Colonic mucosa (tissue), 4 donors: ENCODE results near the gene KRT33A. TPM values are rescaled to one million over a fixed set of nuclear protein-coding genes. Genes with fewer than 3 reads are reported as not detected.

Experiments used
- DNase-seq: peaks from one replicate; pipeline ENCODE4 v3.0.0-alpha.2; 2020
- H3K27ac ChIP-seq: fragments of 200-600 bp; one replicate; pipeline ENCODE4 v1.8.0; 2021
- H3K27me3 ChIP-seq: fragments of 200-600 bp; one replicate; pipeline ENCODE4 v1.8.0; 2021
- H3K36me3 ChIP-seq: fragments of 200-600 bp; one replicate; pipeline ENCODE4 v1.8.0; 2021
- H3K4me1 ChIP-seq: fragments of 200-600 bp; one replicate; pipeline ENCODE4 v1.8.0; 2021; ENCODE audit warnings: mild to moderate bottlenecking
- H3K4me3 ChIP-seq: fragments of 200-600 bp; one replicate; pipeline ENCODE4 v1.8.0; 2021
- H3K9ac ChIP-seq, 2 donors: one replicate each; pipeline ENCODE4 v1.7.0; 2013; ENCODE audit warnings: control low read depth in 2 of 2, low read depth in 2 of 2, low read length in 2 of 2
- H3K9me3 ChIP-seq: fragments of 200-600 bp; one replicate; pipeline ENCODE4 v1.8.0; 2021
- intact Hi-C: fragments of 100-400 bp; cut with DNase I; formaldehyde crosslinking; loops from one replicate; pipeline ENCODE4 v1.14.1; 2022
- total RNA-seq, 2 donors: library from RNA; stranded (reverse); fragmentation: NEBNext Ultra II Directional in 1 of 2; extraction: Animal tissue kit (Norgen Biotek cat#: 25700) in 1 of 2; gene quantifications; one replicate each; pipeline ENCODE4 v1.2.1, GENCODE V29; 2021
- TF ChIP-seq, protein P1 (sequence below): fragments of 200-600 bp; IDR thresholded peaks from one replicate; pipeline ENCODE4 v1.8.0; 2022; ENCODE audit warnings: antibody characterized with exemption, mild to moderate bottlenecking
- donor health status: healthy.
- donor health status: DM: no; HTN: no; CAD: no.
- donor health status: DM: no; HTN: no; CAD: no.

KRT33A gene
- total RNA-seq, 2 donors from 2014 or later: not detected

DNA sequence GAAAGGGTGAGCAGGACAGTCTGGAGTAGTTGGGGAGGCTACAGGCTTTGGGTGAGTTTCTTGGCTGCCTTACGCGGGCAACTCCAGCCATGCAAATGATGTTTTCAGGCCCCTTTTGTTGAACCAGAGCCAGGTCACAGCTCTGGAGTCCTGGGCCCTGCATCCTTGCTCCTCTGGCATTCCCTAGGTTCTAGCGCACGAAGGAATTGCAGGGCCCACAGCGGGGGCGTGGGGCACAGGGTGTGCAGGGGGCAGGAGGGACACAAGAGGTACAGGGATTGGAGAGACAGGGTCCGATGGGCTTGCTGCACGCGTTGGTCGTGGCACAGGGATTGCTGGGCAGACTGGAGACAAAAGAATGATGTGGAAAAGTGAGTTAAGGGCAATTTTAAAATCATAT is 43.2 kb upstream of the KRT33A start:
- Histone ChIP-seq H3K27ac (no peak overlapping the region), H3K9ac (no peak overlapping the region), H3K9me3 (no peaks in the 10 kb centered on the region), H3K4me3 (no peak overlapping the region), H3K27me3 (no peaks in the 10 kb centered on the region), H3K36me3 (no peaks in the 10 kb centered on the region), H3K4me1 (no peaks in the 10 kb centered on the region)
- TF ChIP-seq, protein P1, sequence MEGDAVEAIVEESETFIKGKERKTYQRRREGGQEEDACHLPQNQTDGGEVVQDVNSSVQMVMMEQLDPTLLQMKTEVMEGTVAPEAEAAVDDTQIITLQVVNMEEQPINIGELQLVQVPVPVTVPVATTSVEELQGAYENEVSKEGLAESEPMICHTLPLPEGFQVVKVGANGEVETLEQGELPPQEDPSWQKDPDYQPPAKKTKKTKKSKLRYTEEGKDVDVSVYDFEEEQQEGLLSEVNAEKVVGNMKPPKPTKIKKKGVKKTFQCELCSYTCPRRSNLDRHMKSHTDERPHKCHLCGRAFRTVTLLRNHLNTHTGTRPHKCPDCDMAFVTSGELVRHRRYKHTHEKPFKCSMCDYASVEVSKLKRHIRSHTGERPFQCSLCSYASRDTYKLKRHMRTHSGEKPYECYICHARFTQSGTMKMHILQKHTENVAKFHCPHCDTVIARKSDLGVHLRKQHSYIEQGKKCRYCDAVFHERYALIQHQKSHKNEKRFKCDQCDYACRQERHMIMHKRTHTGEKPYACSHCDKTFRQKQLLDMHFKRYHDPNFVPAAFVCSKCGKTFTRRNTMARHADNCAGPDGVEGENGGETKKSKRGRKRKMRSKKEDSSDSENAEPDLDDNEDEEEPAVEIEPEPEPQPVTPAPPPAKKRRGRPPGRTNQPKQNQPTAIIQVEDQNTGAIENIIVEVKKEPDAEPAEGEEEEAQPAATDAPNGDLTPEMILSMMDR: no peak
- DNase-seq: no peak
- intact Hi-C loops: no loop called here

DNA sequence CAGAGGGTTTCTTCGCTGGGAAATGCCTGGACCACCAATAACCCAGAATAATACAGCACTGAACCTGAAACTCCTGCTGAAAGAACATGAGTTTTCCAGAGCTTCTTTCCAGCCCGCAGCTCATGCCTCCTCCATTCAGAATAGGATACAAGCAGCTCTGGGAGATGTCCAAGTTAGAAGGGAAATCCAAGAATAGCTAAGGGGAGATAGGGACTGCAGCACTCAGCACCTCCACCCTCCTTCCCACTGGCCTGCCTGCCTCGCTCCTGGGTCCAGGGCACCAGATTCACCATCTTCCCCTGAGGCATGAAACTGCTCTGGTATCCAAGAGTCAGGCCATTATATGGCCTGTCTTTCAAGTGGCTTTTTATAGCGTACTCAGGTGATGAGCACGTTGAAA is 42.7 kb upstream of the KRT33A start:
- Histone ChIP-seq H3K27me3 (no peaks in the 10 kb centered on the region), H3K4me1 (no peaks in the 10 kb centered on the region), H3K9ac (no peak overlapping the region), H3K27ac (no peak overlapping the region), H3K9me3 (no peaks in the 10 kb centered on the region), H3K36me3 (no peaks in the 10 kb centered on the region), H3K4me3 (no peak overlapping the region)
- TF ChIP-seq, protein P1: no peak
- intact Hi-C loops: no loop called here
- DNase-seq: no peak

- Histone ChIP-seq H3K4me1 (no peaks in the 10 kb centered on the region), H3K27me3 (no peaks in the 10 kb centered on the region), H3K36me3 (no peaks in the 10 kb centered on the region), H3K4me3 (no peak overlapping the region), H3K9ac (no peak overlapping the region), H3K9me3 (no peaks in the 10 kb centered on the region), H3K27ac (no peak overlapping the region)
- DNase-seq: no peak
- TF ChIP-seq, protein P1: no peak
- intact Hi-C loops: no loop called here
Observed at GRCh38 chr17:41392278-41392677, 41.6 kb upstream of the KRT33A start.

DNA sequence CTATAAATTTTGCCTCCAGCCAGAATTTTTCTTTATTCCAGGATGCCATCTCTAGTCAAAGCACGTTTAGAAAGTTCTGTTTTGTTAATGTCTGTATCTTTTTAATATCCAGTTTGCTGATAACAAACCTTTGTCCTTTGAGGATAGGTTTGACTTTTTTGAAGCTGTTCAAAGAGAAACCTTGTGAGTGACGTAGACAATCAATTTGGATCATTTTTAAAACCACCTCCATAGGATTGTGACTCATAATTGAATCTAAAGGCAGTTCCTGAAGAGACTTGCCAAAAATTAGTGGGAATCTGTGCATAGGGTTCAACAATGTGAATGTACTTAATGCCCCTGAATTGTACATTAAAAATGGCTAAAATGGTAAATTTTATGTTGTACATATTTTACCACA is 40.9 kb upstream of the KRT33A start:
- TF ChIP-seq, protein P1: no peak
- Histone ChIP-seq H3K27me3 (no peaks in the 10 kb centered on the region), H3K27ac (no peak overlapping the region), H3K36me3 (no peaks in the 10 kb centered on the region), H3K4me1 (no peaks in the 10 kb centered on the region), H3K9me3 (no peaks in the 10 kb centered on the region), H3K9ac (no peak overlapping the region), H3K4me3 (no peak overlapping the region)
- no peak for DNase-seq
- intact Hi-C loops: no loop called here

DNA sequence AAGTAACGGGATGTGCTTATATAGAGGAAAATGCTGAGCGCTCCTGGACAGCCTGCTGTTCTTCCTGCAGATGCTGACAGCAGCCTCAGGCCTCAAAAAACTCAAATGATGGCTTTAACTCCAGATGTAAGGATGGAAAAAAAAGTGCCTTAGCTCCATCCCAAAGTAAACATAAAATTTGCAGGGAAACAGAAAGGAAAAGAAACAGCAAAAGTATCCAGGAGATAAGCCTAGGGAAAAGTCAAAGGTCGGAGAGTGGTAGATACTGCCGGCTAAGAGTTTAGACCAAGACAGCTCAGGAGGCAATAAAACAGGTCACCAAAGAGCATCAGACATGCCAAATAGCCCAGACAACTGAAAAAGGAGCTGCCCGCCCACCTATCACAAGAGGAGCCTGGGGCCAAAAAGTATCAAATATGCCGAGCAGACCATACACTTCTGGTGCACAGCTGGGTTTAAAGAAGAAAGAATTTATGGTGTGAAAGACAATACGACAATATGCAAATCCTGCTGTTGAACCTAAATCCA is 39.8 kb upstream of the KRT33A start:
- H3K4me1 ChIP-seq: no peaks in the 10 kb centered on the region
- no peak for DNase-seq
- intact Hi-C loops: no loop called here
- H3K27me3 ChIP-seq: no peaks in the 10 kb centered on the region
- TF ChIP-seq, protein P1: no peak
- no peaks in the 10 kb centered on the region for H3K9me3 ChIP-seq
- no peaks in the 10 kb centered on the region for H3K36me3 ChIP-seq
- no peak overlapping the region for H3K4me3 ChIP-seq
- H3K9ac ChIP-seq: no peak overlapping the region
- no peak overlapping the region for H3K27ac ChIP-seq

- no peaks in the 10 kb centered on the region for H3K9me3 ChIP-seq
- no peak overlapping the region for H3K27ac ChIP-seq
- H3K36me3 ChIP-seq: no peaks in the 10 kb centered on the region
- TF ChIP-seq, protein P1: no peak
- H3K4me1 ChIP-seq: no peaks in the 10 kb centered on the region
- DNase-seq: no peak
- H3K27me3 ChIP-seq: no peaks in the 10 kb centered on the region
- no peak overlapping the region for H3K4me3 ChIP-seq
- no peak overlapping the region for H3K9ac ChIP-seq
- intact Hi-C loops: no loop called here
Observed at GRCh38 chr17:41387670-41388069, 37.0 kb upstream of the KRT33A start.
